Epithelial cell of esophagus (primary cell): Measurements from ENCODE around the gene CDC42EP2.

Experiments
- DNase-seq: peaks from one replicate; pipeline ENCODE4 v3.0.0; 2010; ENCODE audit warnings: low read depth
- H3K4me3 ChIP-seq: 2 replicates; pipeline ENCODE4 v1.5.1; 2011; ENCODE audit warnings: mild to moderate bottlenecking, low read length, control low read depth
- TF ChIP-seq, protein P1 (sequence below): IDR thresholded peaks from 2 replicates; pipeline ENCODE4 v1.5.1; 2011; ENCODE audit warnings: low read depth, mild to moderate bottlenecking, low read length, control low read depth, inconsistent platforms; ENCODE audit not compliant: insufficient read depth; ENCODE audit errors: missing control alignments

The CDC42EP2 gene

GRCh38 chr11:65363770-65364169 lies 49.1 kb downstream of the CDC42EP2 start:
- no peak for DNase-seq
- TF ChIP-seq, protein P1, sequence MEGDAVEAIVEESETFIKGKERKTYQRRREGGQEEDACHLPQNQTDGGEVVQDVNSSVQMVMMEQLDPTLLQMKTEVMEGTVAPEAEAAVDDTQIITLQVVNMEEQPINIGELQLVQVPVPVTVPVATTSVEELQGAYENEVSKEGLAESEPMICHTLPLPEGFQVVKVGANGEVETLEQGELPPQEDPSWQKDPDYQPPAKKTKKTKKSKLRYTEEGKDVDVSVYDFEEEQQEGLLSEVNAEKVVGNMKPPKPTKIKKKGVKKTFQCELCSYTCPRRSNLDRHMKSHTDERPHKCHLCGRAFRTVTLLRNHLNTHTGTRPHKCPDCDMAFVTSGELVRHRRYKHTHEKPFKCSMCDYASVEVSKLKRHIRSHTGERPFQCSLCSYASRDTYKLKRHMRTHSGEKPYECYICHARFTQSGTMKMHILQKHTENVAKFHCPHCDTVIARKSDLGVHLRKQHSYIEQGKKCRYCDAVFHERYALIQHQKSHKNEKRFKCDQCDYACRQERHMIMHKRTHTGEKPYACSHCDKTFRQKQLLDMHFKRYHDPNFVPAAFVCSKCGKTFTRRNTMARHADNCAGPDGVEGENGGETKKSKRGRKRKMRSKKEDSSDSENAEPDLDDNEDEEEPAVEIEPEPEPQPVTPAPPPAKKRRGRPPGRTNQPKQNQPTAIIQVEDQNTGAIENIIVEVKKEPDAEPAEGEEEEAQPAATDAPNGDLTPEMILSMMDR = no peak
- H3K4me3 ChIP-seq = no peak overlapping the region

DNA sequence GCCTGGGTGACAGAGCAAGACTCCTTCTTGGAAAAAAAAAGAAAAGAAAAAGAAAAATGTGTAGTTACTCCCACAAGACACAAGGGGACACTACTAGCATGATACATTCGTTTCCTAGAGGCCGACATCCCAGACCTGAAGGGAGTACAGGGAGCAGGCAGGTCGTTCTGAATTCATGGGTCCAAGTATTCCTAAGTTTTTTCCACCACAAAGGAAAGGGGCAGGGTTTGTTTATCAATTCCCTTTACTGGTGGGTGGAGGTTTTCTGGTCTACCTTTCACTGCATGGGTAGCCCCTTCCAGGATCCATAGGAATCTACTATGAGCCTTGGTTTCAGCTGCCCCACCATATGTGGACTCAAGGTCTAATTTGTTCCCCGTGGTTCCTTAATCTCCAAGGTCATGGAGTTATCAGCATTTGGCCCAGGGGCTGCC lies 51.7 kb downstream of the CDC42EP2 start:
- TF ChIP-seq, protein P1 = peak; percentile 77
- DNase-seq = peak; percentile 84
- H3K4me3 ChIP-seq = no peak overlapping the region

- no peak overlapping the region for H3K4me3 ChIP-seq
- no peak for DNase-seq
- TF ChIP-seq, protein P1 = no peak
These were observed 56.0 kb downstream of the CDC42EP2 start for GRCh38 chr11:65370659-65371049.
